ENCODE measurements around the gene EARS2.

The EARS2 gene

DNA sequence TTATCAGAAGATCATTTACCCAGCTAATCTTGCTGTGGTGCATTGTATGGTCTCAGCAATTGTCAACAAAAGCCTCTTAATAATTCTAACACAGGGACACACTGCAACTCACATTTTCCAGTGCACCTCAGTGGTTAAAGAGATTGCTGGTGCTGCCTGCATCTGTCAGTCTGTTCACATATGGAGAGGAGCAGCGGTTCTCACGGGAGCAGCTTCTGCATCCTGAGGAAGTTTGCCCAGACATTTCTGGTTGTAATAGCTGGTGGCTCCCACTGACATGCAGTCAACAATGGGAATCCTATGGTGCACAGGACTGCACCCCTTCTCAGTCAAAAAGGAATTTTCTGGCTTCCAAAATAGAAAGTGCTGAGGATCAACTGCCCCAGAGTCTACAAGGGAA lies 54.7 kb downstream of the EARS2 start:
- TF ChIP-seq RAD21 (IDR thresholded peaks at IDR 0.05; ENCODE audit: low read depth) (no peak), FOXM1 (IDR thresholded peaks at IDR 0.05; ENCODE audit: borderline replicate concordance, low read depth) (no peak), CREB1 (IDR thresholded peaks at IDR 0.05; ENCODE audit: low read depth) (no peak), NFIC (IDR thresholded peaks at IDR 0.05) (no peak), YY1 (IDR thresholded peaks at IDR 0.05; ENCODE audit: low read depth) (no peak), ZBTB7A (IDR thresholded peaks at IDR 0.05; ENCODE audit: low read depth) (no peak), EGR1 (IDR thresholded peaks at IDR 0.05) (no peak)
- TF ChIP-seq, protein P1, sequence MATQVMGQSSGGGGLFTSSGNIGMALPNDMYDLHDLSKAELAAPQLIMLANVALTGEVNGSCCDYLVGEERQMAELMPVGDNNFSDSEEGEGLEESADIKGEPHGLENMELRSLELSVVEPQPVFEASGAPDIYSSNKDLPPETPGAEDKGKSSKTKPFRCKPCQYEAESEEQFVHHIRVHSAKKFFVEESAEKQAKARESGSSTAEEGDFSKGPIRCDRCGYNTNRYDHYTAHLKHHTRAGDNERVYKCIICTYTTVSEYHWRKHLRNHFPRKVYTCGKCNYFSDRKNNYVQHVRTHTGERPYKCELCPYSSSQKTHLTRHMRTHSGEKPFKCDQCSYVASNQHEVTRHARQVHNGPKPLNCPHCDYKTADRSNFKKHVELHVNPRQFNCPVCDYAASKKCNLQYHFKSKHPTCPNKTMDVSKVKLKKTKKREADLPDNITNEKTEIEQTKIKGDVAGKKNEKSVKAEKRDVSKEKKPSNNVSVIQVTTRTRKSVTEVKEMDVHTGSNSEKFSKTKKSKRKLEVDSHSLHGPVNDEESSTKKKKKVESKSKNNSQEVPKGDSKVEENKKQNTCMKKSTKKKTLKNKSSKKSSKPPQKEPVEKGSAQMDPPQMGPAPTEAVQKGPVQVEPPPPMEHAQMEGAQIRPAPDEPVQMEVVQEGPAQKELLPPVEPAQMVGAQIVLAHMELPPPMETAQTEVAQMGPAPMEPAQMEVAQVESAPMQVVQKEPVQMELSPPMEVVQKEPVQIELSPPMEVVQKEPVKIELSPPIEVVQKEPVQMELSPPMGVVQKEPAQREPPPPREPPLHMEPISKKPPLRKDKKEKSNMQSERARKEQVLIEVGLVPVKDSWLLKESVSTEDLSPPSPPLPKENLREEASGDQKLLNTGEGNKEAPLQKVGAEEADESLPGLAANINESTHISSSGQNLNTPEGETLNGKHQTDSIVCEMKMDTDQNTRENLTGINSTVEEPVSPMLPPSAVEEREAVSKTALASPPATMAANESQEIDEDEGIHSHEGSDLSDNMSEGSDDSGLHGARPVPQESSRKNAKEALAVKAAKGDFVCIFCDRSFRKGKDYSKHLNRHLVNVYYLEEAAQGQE (IDR thresholded peaks at IDR 0.05; ENCODE audit: low read depth) = no peak
- TF ChIP-seq, protein P2, sequence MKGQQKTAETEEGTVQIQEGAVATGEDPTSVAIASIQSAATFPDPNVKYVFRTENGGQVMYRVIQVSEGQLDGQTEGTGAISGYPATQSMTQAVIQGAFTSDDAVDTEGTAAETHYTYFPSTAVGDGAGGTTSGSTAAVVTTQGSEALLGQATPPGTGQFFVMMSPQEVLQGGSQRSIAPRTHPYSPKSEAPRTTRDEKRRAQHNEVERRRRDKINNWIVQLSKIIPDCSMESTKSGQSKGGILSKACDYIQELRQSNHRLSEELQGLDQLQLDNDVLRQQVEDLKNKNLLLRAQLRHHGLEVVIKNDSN (IDR thresholded peaks at IDR 0.05) = no peak

DNA sequence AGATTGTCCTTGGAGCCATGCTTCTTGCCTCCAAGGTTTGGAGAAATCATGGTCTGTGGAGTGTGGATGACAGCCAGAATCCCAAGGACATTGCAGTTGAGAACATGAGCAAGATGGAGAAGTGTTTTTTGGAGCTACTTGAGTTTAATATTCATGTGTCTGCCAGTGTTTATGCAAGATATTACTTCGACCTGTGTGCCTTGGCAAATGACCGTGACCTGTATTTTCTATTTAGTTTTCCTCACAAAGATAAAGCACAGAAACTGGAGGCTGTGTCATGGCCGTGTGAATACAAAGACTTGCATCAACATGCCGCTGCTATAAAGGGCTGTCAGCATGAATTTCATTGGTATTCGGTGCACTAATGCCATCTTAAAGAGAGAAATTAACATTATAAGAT lies 55.9 kb downstream of the EARS2 start:
- TF ChIP-seq, protein P2 (IDR thresholded peaks at IDR 0.05) = no peak
- TF ChIP-seq RAD21 (IDR thresholded peaks at IDR 0.05; ENCODE audit: low read depth) (no peak), NFIC (IDR thresholded peaks at IDR 0.05) (no peak), YY1 (IDR thresholded peaks at IDR 0.05; ENCODE audit: low read depth) (no peak), TAF1 (IDR thresholded peaks at IDR 0.05; ENCODE audit: low read depth) (no peak)

DNA sequence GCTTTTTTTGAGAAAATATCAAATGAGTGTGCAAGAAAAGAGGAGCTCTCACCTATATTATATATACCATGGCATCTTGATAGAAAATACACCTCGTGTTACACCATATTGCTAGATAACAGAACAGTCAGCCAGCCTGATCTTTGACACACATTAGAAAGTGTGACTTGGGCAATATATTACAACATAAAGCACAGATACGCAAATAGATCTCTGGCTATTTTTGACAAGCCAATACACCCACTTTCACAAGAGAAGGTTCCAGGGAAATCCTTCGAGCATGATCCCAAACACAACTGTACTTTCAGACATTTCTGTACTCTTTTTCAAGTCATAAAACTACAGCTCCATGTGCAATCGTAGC lies 56.3 kb downstream of the EARS2 start:
- TF ChIP-seq TAF1 (IDR thresholded peaks at IDR 0.05; ENCODE audit: low read depth) (no peak), EP300 (IDR thresholded peaks at IDR 0.05; ENCODE audit: borderline replicate concordance) (no peak), NFIC (IDR thresholded peaks at IDR 0.05) (no peak), ZBTB7A (IDR thresholded peaks at IDR 0.05; ENCODE audit: low read depth) (no peak)
- TF ChIP-seq, protein P2 (IDR thresholded peaks at IDR 0.05) = no peak

DNA sequence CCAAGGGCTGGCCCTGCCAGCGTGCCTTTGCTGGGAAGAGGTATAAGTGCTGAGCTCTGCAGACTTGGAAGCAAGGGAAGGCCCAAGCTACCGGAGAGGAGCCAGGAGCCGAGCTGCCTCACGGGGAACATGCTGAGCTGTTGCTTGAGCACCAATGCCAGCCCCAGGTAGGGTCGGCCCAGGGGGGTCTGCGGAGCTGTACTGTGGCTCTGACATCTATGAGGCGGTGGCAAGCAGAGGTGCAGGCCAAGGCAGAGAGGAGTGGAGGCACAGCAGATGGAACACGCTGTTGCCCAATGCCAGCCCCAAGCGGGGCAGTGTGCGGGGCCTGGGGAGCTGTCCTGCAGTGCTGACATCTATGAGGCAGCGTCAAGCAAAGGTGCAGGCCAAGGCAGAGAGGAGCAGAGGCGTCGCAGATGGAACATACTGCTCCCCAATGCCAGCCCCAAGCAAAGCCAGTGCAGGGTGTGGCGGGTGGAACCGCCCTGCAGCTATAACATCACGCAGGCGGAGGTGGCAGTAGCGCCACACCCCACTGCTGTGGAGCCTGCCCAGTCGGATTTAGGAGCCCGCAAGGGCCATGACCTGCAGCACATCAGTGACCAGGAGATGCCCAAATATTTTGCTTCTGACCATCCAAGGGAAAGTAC lies 56.8 kb downstream of the EARS2 start:
- TF ChIP-seq, protein P2 (IDR thresholded peaks at IDR 0.05) = no peak
- no peak for TF ChIP-seq CREB1 (IDR thresholded peaks at IDR 0.05; ENCODE audit: low read depth)
- TF ChIP-seq NFIC (IDR thresholded peaks at IDR 0.05) = no peak
- no peak for TF ChIP-seq ZBTB7A (IDR thresholded peaks at IDR 0.05; ENCODE audit: low read depth)
- TF ChIP-seq TEAD4 (IDR thresholded peaks at IDR 0.05) = no peak

DNA sequence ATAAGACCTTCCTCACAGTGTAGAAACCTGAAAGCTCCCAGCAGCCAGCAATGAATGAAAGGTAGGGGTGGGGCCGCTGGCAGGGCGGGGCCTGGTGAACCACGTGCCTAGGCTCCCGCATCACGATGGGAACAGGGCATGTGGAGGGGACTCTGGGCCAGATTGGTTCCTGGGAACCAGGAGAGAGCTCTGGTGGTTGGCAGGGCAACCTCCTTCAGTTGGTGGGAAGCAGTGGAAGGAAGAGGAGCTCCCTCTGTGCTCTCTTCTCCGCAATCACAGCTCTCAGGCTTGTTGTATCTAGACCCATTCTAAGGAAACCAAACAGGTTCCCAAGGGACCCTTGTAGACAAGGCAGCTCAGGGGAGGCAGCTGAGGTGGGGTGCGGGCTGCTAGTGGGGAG lies 57.3 kb downstream of the EARS2 start:
- TF ChIP-seq ZBTB7A (IDR thresholded peaks at IDR 0.05; ENCODE audit: low read depth) = no peak
- TF ChIP-seq, protein P2 (IDR thresholded peaks at IDR 0.05) = peak; percentile 57

DNA sequence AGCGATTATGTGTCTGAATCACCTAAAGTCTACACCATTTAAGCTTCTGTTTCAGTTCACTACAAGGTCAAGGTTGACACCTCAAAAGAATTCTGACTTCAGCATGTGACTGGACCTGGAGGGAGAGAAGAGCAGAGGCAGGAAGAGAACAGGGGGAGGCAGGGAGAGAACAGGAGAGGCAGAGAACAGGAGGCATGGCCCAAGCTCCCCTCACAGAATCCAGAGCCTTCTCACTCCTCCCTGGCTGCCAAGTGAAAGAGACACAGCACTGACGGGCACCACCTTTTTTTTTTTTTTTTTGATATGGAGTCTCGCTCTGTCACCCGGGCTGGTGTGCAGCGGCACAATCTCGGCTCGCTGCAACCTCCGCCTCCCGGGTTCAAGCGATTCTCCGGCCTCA lies 58.3 kb downstream of the EARS2 start:
- TF ChIP-seq TEAD4 (IDR thresholded peaks at IDR 0.05) (no peak), ZBTB7A (IDR thresholded peaks at IDR 0.05; ENCODE audit: low read depth) (no peak), RAD21 (IDR thresholded peaks at IDR 0.05; ENCODE audit: low read depth) (no peak), EP300 (IDR thresholded peaks at IDR 0.05; ENCODE audit: borderline replicate concordance) (no peak), EGR1 (IDR thresholded peaks at IDR 0.05) (no peak), CEBPB (IDR thresholded peaks at IDR 0.05) (no peak), TAF1 (IDR thresholded peaks at IDR 0.05; ENCODE audit: low read depth) (no peak), TCF12 (IDR thresholded peaks at IDR 0.05; ENCODE audit: low read depth) (no peak), NFIC (IDR thresholded peaks at IDR 0.05) (no peak)
- TF ChIP-seq, protein P2 (IDR thresholded peaks at IDR 0.05) = no peak
- TF ChIP-seq, protein P3, sequence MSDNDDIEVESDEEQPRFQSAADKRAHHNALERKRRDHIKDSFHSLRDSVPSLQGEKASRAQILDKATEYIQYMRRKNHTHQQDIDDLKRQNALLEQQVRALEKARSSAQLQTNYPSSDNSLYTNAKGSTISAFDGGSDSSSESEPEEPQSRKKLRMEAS (IDR thresholded peaks at IDR 0.05) = no peak

DNA sequence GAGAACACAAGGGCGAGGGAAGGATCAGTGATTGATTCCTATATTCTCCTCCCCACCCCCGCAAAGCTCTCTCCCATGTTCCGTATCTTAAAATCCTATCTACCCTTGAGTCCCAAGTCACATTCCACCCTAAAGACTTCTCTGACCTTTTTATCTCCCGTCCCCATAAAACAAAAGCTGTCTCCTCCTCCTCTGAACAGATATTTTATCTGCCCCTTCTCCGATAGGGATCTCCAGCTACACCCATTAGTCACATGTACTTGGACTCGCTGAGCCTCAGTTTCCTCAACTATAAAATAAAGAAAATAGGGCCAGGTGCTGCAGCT lies 59.6 kb downstream of the EARS2 start:
- TF ChIP-seq CREB1 (IDR thresholded peaks at IDR 0.05; ENCODE audit: low read depth) (no peak), ZBTB7A (IDR thresholded peaks at IDR 0.05; ENCODE audit: low read depth) (no peak), TEAD4 (IDR thresholded peaks at IDR 0.05) (no peak), EP300 (IDR thresholded peaks at IDR 0.05; ENCODE audit: borderline replicate concordance) (no peak), CEBPB (IDR thresholded peaks at IDR 0.05) (no peak), TCF12 (IDR thresholded peaks at IDR 0.05; ENCODE audit: low read depth) (no peak), FOXM1 (IDR thresholded peaks at IDR 0.05; ENCODE audit: borderline replicate concordance, low read depth) (no peak), NFIC (IDR thresholded peaks at IDR 0.05) (no peak), RAD21 (IDR thresholded peaks at IDR 0.05; ENCODE audit: low read depth) (no peak), YY1 (IDR thresholded peaks at IDR 0.05; ENCODE audit: low read depth) (no peak), EGR1 (IDR thresholded peaks at IDR 0.05) (no peak), TAF1 (IDR thresholded peaks at IDR 0.05; ENCODE audit: low read depth) (no peak)
- TF ChIP-seq, protein P2 (IDR thresholded peaks at IDR 0.05) = no peak
- TF ChIP-seq, protein P3 (IDR thresholded peaks at IDR 0.05) = no peak
- TF ChIP-seq, protein P1 (IDR thresholded peaks at IDR 0.05; ENCODE audit: low read depth) = no peak

All from Ishikawa (cell line).